Caco-2 (cell line): Measurements from ENCODE around the gene MRAP. TPM values are rescaled to one million over a fixed set of nuclear protein-coding genes. Genes with fewer than 3 reads are reported as not detected.

Experiments used
- BruUV-seq: library from RNA; stranded (reverse); fragments of 400-500 nt; replicated peaks from 2 replicates; lab custom pipeline; 2021; lab: Mats Ljungman, UMichigan
- CTCF ChIA-PET: fragments of 300-600 bp; sonication (Branson Sonifier 250); formaldehyde crosslinking; loops from one replicate; lab custom pipeline; 2022; ENCODE audit warnings: antibody characterized with exemption; lab: Charles Lee
- POLR2A ChIA-PET: fragments of 300-600 bp; sonication (Branson Sonifier 250); formaldehyde crosslinking; loops from one replicate; lab custom pipeline; 2022; ENCODE audit warnings: antibody characterized with exemption; lab: Charles Lee
- DNase-seq, 2 experiments: peaks; one replicate each; pipeline versions ENCODE4 v3.0.0 to v3.0.0-alpha.2; 2020 to 2022
- H3K27me3 ChIP-seq: replicated peaks from 2 replicates; pipeline ENCODE4 v1.6.0; 2011; ENCODE audit warnings: low read length; ENCODE audit not compliant: control insufficient read depth, insufficient read depth
- H3K36me3 ChIP-seq: 2 replicates; pipeline ENCODE4 v1.5.1; 2011; ENCODE audit warnings: low read length; ENCODE audit not compliant: control insufficient read depth, insufficient read depth
- H3K4me1 ChIP-seq: fragments of 250-450 bp; sonication (Bioruptor Pico); 2 replicates; pipeline ENCODE4 v1.5.1; 2020; ENCODE audit warnings: mild to moderate bottlenecking
- H3K4me3 ChIP-seq: 2 replicates; pipeline ENCODE4 v1.5.1; 2011; ENCODE audit warnings: low read depth, mild to moderate bottlenecking, control low read depth, low read length
- H3K9me3 ChIP-seq: fragments of 250-450 bp; sonication (Bioruptor Pico); 2 replicates; pipeline ENCODE4 v1.5.1; 2020; ENCODE audit warnings: mild to moderate bottlenecking, moderate library complexity
- H3K27ac Mint-ChIP-seq: one replicate; pipeline ENCODE4 v1.8.0; 2022; ENCODE audit warnings: mixed read lengths; ENCODE audit not compliant: unreplicated experiment
- H3K27me3 Mint-ChIP-seq: one replicate; pipeline ENCODE4 v1.8.0; 2022; ENCODE audit warnings: mixed read lengths; ENCODE audit not compliant: insufficient read depth, unreplicated experiment
- H3K36me3 Mint-ChIP-seq: one replicate; pipeline ENCODE4 v1.8.0; 2022; ENCODE audit warnings: mild to moderate bottlenecking, mixed read lengths; ENCODE audit not compliant: insufficient read depth, unreplicated experiment
- H3K4me1 Mint-ChIP-seq: one replicate; pipeline ENCODE4 v1.8.0; 2022; ENCODE audit warnings: low read depth, mixed read lengths; ENCODE audit not compliant: unreplicated experiment
- H3K4me3 Mint-ChIP-seq: one replicate; pipeline ENCODE4 v1.8.0; 2022; ENCODE audit warnings: mild to moderate bottlenecking, moderate library complexity, mixed read lengths; ENCODE audit not compliant: unreplicated experiment
- H3K9me3 Mint-ChIP-seq: one replicate; pipeline ENCODE4 v1.8.0; 2022; ENCODE audit warnings: mixed read lengths; ENCODE audit not compliant: unreplicated experiment
- intact Hi-C: fragments of 100-400 bp; cut with micrococcal nuclease; formaldehyde crosslinking; loops from one replicate; pipeline ENCODE4 v1.10.0; 2022; ENCODE audit not compliant: unreplicated experiment
- total RNA-seq: library from RNA; stranded (reverse); gene quantifications from 2 replicates; pipeline ENCODE4 v1.2.3, GENCODE V29; 2022
- TF ChIP-seq, protein P1 (sequence below), 2 experiments: fragments of 200-600 bp in 1 of 2; IDR thresholded peaks; 1 replicate in 1 of 2; 2 replicates in 1 of 2; pipeline versions ENCODE4 v1.5.1 to v1.8.0; 2011 to 2022; ENCODE audit warnings: antibody characterized with exemption in 1 of 2, control low read depth in 1 of 2, inconsistent platforms in 1 of 2, low read depth in 1 of 2, low read length in 1 of 2, mild to moderate bottlenecking in 1 of 2, moderate library complexity in 1 of 2; ENCODE audit not compliant: insufficient read depth in 1 of 2, severe bottlenecking in 1 of 2, unreplicated experiment in 1 of 2

Gene MRAP
- total RNA-seq, 1 experiment from 2014 or later, result not detected

GRCh38 chr21:32281531-32281930 is 17.1 kb upstream of the MRAP start:
- CTCF ChIA-PET, result no interaction called here
- no peak overlapping the region for H3K27ac Mint-ChIP-seq
- H3K4me1 Mint-ChIP-seq, result peaks cover 7% of the 10 kb centered on the region
- POLR2A ChIA-PET, result no interaction called here
- H3K27me3 ChIP-seq, result no peaks in the 10 kb centered on the region
- BruUV-seq, result no TSS peak
- no peaks in the 10 kb centered on the region for H3K27me3 Mint-ChIP-seq
- TF ChIP-seq, protein P1, sequence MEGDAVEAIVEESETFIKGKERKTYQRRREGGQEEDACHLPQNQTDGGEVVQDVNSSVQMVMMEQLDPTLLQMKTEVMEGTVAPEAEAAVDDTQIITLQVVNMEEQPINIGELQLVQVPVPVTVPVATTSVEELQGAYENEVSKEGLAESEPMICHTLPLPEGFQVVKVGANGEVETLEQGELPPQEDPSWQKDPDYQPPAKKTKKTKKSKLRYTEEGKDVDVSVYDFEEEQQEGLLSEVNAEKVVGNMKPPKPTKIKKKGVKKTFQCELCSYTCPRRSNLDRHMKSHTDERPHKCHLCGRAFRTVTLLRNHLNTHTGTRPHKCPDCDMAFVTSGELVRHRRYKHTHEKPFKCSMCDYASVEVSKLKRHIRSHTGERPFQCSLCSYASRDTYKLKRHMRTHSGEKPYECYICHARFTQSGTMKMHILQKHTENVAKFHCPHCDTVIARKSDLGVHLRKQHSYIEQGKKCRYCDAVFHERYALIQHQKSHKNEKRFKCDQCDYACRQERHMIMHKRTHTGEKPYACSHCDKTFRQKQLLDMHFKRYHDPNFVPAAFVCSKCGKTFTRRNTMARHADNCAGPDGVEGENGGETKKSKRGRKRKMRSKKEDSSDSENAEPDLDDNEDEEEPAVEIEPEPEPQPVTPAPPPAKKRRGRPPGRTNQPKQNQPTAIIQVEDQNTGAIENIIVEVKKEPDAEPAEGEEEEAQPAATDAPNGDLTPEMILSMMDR (IDR thresholded peaks at IDR 0.05; ENCODE audit: insufficient read depth in 1 of 2, low read depth in 1 of 2, low read length in 1 of 2, severe bottlenecking in 1 of 2, unreplicated experiment in 1 of 2), result no peak
- H3K9me3 ChIP-seq, result no peaks in the 10 kb centered on the region
- no peaks in the 10 kb centered on the region for H3K4me1 ChIP-seq
- no peak overlapping the region for H3K4me3 ChIP-seq
- H3K36me3 ChIP-seq, result no peaks in the 10 kb centered on the region
- no peaks in the 10 kb centered on the region for H3K9me3 Mint-ChIP-seq
- intact Hi-C loops, result no loop called here
- DNase-seq, result no peak
- H3K4me3 Mint-ChIP-seq, result no peak overlapping the region
- H3K36me3 Mint-ChIP-seq, result peaks cover 8% of the 10 kb centered on the region

DNA sequence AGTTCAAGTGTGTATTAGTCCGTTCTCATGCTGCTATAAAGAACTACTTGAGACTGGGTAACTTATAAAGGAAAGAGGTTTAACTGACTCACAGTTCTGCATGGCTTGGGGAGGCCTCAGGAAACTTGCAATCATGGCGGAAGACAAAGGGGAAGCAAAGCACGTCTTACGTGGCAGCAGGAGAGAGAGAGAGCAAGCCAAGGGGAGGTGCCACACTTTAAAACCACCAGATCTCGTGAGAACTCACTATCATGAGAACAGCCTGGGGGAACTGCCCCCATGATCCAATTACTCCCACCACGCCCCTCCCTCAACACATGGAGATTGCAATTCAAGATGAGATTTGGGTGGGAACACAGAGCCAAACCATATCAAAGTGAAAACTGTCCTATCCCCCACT is 15.7 kb upstream of the MRAP start:
- no peak overlapping the region for H3K4me3 Mint-ChIP-seq
- ChIA-PET POLR2A (no interaction called here), CTCF (no interaction called here)
- Histone ChIP-seq H3K9me3 (no peaks in the 10 kb centered on the region), H3K27me3 (no peaks in the 10 kb centered on the region), H3K4me1 (no peaks in the 10 kb centered on the region), H3K4me3 (no peak overlapping the region), H3K36me3 (no peaks in the 10 kb centered on the region)
- no TSS peak for BruUV-seq
- H3K27me3 Mint-ChIP-seq, result no peaks in the 10 kb centered on the region
- H3K27ac Mint-ChIP-seq, result no peak overlapping the region
- H3K4me1 Mint-ChIP-seq, result peaks cover 3% of the 10 kb centered on the region
- H3K9me3 Mint-ChIP-seq, result no peaks in the 10 kb centered on the region
- H3K36me3 Mint-ChIP-seq, result peaks cover 8% of the 10 kb centered on the region
- TF ChIP-seq, protein P1 (IDR thresholded peaks at IDR 0.05; ENCODE audit: insufficient read depth in 1 of 2, low read depth in 1 of 2, low read length in 1 of 2, severe bottlenecking in 1 of 2, unreplicated experiment in 1 of 2), result no peak
- no peak for DNase-seq
- intact Hi-C loops, result no loop called here

DNA sequence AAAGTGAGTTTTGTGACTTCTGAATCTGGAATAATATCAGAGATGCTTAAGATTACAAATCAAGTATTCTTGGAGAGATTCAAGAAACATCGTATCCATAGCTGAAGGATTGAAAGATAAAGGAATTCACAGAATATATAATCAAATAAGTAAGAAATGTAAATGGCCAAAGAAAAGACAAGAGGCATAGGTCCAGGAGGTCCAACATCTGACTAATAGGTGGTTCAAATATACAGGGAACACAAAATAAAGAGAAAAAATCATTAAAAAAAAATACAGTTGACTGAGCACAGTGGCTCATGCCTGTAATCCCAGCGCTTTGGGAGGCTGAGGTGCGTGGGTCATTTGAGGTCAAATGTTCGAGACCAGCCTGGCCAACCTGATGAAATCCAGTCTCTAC is 13.2 kb upstream of the MRAP start:
- no peaks in the 10 kb centered on the region for H3K27me3 ChIP-seq
- no peaks in the 10 kb centered on the region for H3K9me3 Mint-ChIP-seq
- TF ChIP-seq, protein P1 (IDR thresholded peaks at IDR 0.05; ENCODE audit: insufficient read depth in 1 of 2, low read depth in 1 of 2, low read length in 1 of 2, severe bottlenecking in 1 of 2, unreplicated experiment in 1 of 2), result no peak
- BruUV-seq, result no TSS peak
- no peaks in the 10 kb centered on the region for H3K4me1 ChIP-seq
- intact Hi-C loops, result no loop called here
- H3K4me3 Mint-ChIP-seq, result no peak overlapping the region
- no peaks in the 10 kb centered on the region for H3K36me3 ChIP-seq
- no peak overlapping the region for H3K4me3 ChIP-seq
- POLR2A ChIA-PET, result no interaction called here
- H3K4me1 Mint-ChIP-seq, result no peaks in the 10 kb centered on the region
- H3K36me3 Mint-ChIP-seq, result no peaks in the 10 kb centered on the region
- CTCF ChIA-PET, result no interaction called here
- DNase-seq, result no peak
- H3K9me3 ChIP-seq, result no peaks in the 10 kb centered on the region
- no peak overlapping the region for H3K27ac Mint-ChIP-seq
- H3K27me3 Mint-ChIP-seq, result no peaks in the 10 kb centered on the region
